Body of pancreas (tissue), 4 donors: Measurements from ENCODE around the gene ETHE1. TPM values are rescaled to one million over a fixed set of nuclear protein-coding genes. Genes with fewer than 3 reads are reported as not detected.
A peak's percentile ranks its signal among the peaks of the same experiment; 100 is the strongest.

Experiments used
- ATAC-seq: fragments of 150-250 bp; one replicate; pipeline ENCODE4 v1.9.1; 2016
- DNase-seq, 4 donors: peaks; one replicate each; pipeline ENCODE4 v3.0.0-alpha.2; 2019
- H3K27ac ChIP-seq, 4 donors: fragments of 200-600 bp; sonication (generic); 1 replicate in 3 of 4; 2 replicates in 1 of 4; pipeline versions ENCODE4 v1.5.1 to v1.6.1; 2016 to 2019; ENCODE audit warnings: mild to moderate bottlenecking in 1 of 4, mixed read lengths in 1 of 4, moderate library complexity in 1 of 4
- H3K27me3 ChIP-seq, 2 donors: fragments of 200-600 bp; sonication (generic); one replicate each; pipeline ENCODE4 v1.6.0; 2016; ENCODE audit warnings: mild to moderate bottlenecking in 1 of 2
- H3K36me3 ChIP-seq, 2 donors: fragments of 200-600 bp; sonication (generic); replicated peaks in 1 of 2; 2 replicates each; pipeline ENCODE4 v1.5.1; 2016; ENCODE audit warnings: low read depth in 2 of 2; ENCODE audit not compliant: insufficient read depth in 1 of 2
- H3K4me1 ChIP-seq: fragments of 200-600 bp; sonication (generic); one replicate; pipeline ENCODE4 v1.6.0; 2016
- H3K4me3 ChIP-seq, 2 donors: fragments of 200-600 bp; sonication (generic); 1 replicate in 1 of 2; 2 replicates in 1 of 2; pipeline ENCODE4 v1.5.1; 2016 to 2019
- H3K9me3 ChIP-seq, 3 donors: fragments of 200-600 bp; sonication (generic); 1 replicate in 2 of 3; 2 replicates in 1 of 3; pipeline ENCODE4 v1.5.1; 2016
- CTCF ChIP-seq, 7 experiments: fragments of 450-650 bp in 4 of 7; fragments of 200-600 bp in 3 of 7; sonication (generic) in 3 of 7; IDR thresholded peaks; one replicate each; pipeline ENCODE4 v1.5.1; 2016 to 2019; ENCODE audit warnings: antibody characterized with exemption in 7 of 7
- POLR2A ChIP-seq, 3 donors: fragments of 450-650 bp; IDR thresholded peaks; one replicate each; pipeline ENCODE4 v1.6.1; 2016; ENCODE audit warnings: antibody characterized with exemption in 3 of 3, mild to moderate bottlenecking in 2 of 3
- WGBS, 2 donors: methylation state at CpG; one replicate each; pipeline ENCODE4 v1.1.5; 2017; 5-methylcytosine and 5-hydroxymethylcytosine counted together
- intact Hi-C: fragments of 100-400 bp; cut with DNase I; formaldehyde crosslinking; loops from one replicate; pipeline ENCODE4 v1.15.1; 2023
- total RNA-seq, 2 donors: library from RNA; depleted of rRNA; stranded (reverse); fragments of >200 nt; gene quantifications; one replicate each; pipeline ENCODE4 v1.1.0, GENCODE V29; 2016

Gene ETHE1
- total RNA-seq, 2 donors from 2014 or later: 21.1 to 29.8 TPM

- intact Hi-C loops: no loop called here
- Histone ChIP-seq H3K27ac (peak overlapping the region; percentile 78 to 93 (median 86)), H3K36me3 (peaks cover 0 to 2% of the 10 kb centered on the region in 2 donors), H3K4me1 (peaks cover 24% of the 10 kb centered on the region), H3K4me3 (peak overlapping the region; percentile 17 to 68), H3K9me3 (peaks cover 0 to 2% (median 0%) of the 10 kb centered on the region in 3 donors), H3K27me3 (no peaks in the 10 kb centered on the region)
- DNase-seq (peak; percentile 97 to 100 (median 98)), ATAC-seq (peak; percentile 86)
- WGBS, 2 donors: 0 to 2% methylated on average over 20 to 41 of the region's 41 CpGs
- TF ChIP-seq POLR2A (IDR thresholded peaks at IDR 0.05) (peak in 1 of 3 donors; percentile 37), CTCF (IDR thresholded peaks at IDR 0.05) (no peak)
Measured at GRCh38 chr19:43533546-43534304, 6.7 kb upstream of the ETHE1 start.

- Histone ChIP-seq H3K27ac (peak within 1 kb of the TSS; percentile 78 to 93 (median 86)), H3K36me3 (no peaks in the 10 kb centered on the region), H3K4me3 (peak within 1 kb of the TSS; percentile 17 to 68), H3K9me3 (no peaks in the 10 kb centered on the region), H3K27me3 (no peaks in the 10 kb centered on the region), H3K4me1 (peaks cover 24% of the 10 kb centered on the region)
- ATAC-seq: peak; percentile 72
- TF ChIP-seq POLR2A (IDR thresholded peaks at IDR 0.05) (peak in 2 of 3 donors; percentile 33 to 54), CTCF (IDR thresholded peaks at IDR 0.05) (peak in 2 of 7 experiments; percentile 1 to 13)
- intact Hi-C loops: no loop called here
- peak; percentile 85 to 94 (median 91) for DNase-seq
- WGBS, 2 donors: 0 to 1% methylated on average over 15 to 44 of the region's 47 CpGs
Measured at GRCh38 chr19:43532962-43533545, 6.1 kb upstream of the ETHE1 start, which contains the start of gene ZNF575. ZNF575 (plus strand) TSS chr19:43533188; CDS start chr19:43534423, 1,235 bp downstream.

GRCh38 chr19:43532571-43532961, 5.6 kb upstream of the ETHE1 start:
- Histone ChIP-seq H3K9me3 (no peaks in the 10 kb centered on the region), H3K27me3 (no peaks in the 10 kb centered on the region), H3K4me1 (peaks cover 27% of the 10 kb centered on the region), H3K4me3 (peak overlapping the region; percentile 17 to 68), H3K27ac (peak overlapping the region; percentile 78 to 93 (median 86)), H3K36me3 (no peaks in the 10 kb centered on the region)
- 0% methylated on average over 11 to 16 of the region's 16 CpGs for WGBS, 2 donors
- TF ChIP-seq POLR2A (IDR thresholded peaks at IDR 0.05) (no peak), CTCF (IDR thresholded peaks at IDR 0.05) (no peak)
- intact Hi-C loops: no loop called here
- DNase-seq: peak in 2 of 4 donors; percentile 23 to 68
- peak; percentile 16 for ATAC-seq

GRCh38 chr19:43527860-43528622, 1.0 kb upstream of the ETHE1 start:
- WGBS, 2 donors: 26 to 31% methylated on average over 13 of the region's 13 CpGs
- intact Hi-C loops: no loop called here

More at GRCh38 chr19:43527860-43528622, 1.0 kb upstream of the ETHE1 start:
- DNase-seq: peak; percentile 18 to 28 (median 23)
- no peaks in the 10 kb centered on the region for H3K27me3 ChIP-seq
- H3K4me3 ChIP-seq: no peak overlapping the region
- H3K4me1 ChIP-seq: peaks cover 31% of the 10 kb centered on the region
- peak overlapping the region in 2 of 4 donors; percentile 81 to 83 for H3K27ac ChIP-seq
- TF ChIP-seq POLR2A (IDR thresholded peaks at IDR 0.05) (no peak), CTCF (IDR thresholded peaks at IDR 0.05) (no peak)
- no peak for ATAC-seq
- H3K9me3 ChIP-seq: no peaks in the 10 kb centered on the region
- H3K36me3 ChIP-seq: no peaks in the 10 kb centered on the region
